ENCODE data around the gene DLX5. TPM values are rescaled to one million over a fixed set of nuclear protein-coding genes. Genes with fewer than 3 reads are reported as not detected.

DLX5 gene
- total RNA-seq, 1 experiment from 2014 or later, result not detected

DNA sequence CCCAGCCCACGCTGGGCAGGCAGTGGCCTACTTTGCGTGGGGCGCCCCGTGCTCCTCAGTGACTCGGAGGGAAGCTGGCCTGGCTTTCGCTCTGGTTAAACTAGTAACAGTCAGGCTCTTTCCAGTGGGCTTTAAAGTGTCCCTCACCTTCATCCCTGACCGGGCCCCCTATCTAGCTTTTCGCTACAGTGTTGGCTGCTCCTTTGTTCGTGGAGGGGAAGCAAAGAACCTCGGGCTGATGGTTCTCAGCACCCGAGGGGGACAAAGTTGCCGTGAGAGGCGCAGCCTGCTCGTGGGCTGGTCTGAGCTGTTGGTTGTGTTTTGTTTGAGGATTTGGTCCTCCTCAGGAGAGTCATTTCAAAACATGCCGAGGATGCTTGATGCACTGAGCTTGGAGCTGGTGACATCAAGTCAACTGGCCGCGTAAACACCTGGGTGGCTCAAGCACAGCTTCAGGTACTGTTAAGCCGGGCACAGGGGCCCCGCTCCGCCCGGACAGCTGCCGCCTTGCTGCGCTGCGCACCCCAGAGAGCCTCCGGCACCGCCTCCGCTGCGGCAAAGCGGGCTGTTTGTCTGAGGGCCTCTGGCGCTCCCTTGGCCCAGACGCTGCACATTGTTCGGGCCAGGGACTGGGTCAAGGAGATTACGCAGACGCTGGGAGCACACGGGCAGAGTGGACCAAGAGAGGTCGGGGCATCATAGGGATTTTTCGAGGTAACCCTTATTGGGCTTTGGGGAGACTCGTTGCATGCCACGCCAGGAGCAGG is 17.6 kb downstream of the DLX5 start:
- POLR2A ChIA-PET (ENCODE audit: unreplicated experiment), result no interaction called here
- Histone ChIP-seq H3F3A (ENCODE audit: insufficient read depth, low read depth) (no peaks in the 10 kb centered on the region), H3K27me3 (ENCODE audit: insufficient read depth, low read depth) (peaks cover 22% of the 10 kb centered on the region), H3K9me3 (ENCODE audit: insufficient read depth, low read depth) (no peaks in the 10 kb centered on the region), H3K79me2 (ENCODE audit: low read depth) (no peaks in the 10 kb centered on the region), H3K9me2 (ENCODE audit: insufficient read depth) (no peaks in the 10 kb centered on the region), H3K4me2 (no peak overlapping the region), H3K36me3 (ENCODE audit: low read depth) (no peaks in the 10 kb centered on the region), H3K4me1 (replicated peaks; ENCODE audit: insufficient read depth) (no peaks in the 10 kb centered on the region), H4K20me1 (ENCODE audit: insufficient read depth) (no peaks in the 10 kb centered on the region), H2AFZ (no peak overlapping the region), H3K4me3 (no peak overlapping the region), H3K27ac (no peak overlapping the region)
- CTCF ChIA-PET, result interaction anchor here (0.6 kb wide), 1 partner anchor 150 kb away, joined by 3 read pairs; no protein-coding TSS in a partner anchor
- TF ChIP-seq EZH2 (IDR thresholded peaks at IDR 0.05; ENCODE audit: low read depth), result no peak
- TF ChIP-seq, protein P1, sequence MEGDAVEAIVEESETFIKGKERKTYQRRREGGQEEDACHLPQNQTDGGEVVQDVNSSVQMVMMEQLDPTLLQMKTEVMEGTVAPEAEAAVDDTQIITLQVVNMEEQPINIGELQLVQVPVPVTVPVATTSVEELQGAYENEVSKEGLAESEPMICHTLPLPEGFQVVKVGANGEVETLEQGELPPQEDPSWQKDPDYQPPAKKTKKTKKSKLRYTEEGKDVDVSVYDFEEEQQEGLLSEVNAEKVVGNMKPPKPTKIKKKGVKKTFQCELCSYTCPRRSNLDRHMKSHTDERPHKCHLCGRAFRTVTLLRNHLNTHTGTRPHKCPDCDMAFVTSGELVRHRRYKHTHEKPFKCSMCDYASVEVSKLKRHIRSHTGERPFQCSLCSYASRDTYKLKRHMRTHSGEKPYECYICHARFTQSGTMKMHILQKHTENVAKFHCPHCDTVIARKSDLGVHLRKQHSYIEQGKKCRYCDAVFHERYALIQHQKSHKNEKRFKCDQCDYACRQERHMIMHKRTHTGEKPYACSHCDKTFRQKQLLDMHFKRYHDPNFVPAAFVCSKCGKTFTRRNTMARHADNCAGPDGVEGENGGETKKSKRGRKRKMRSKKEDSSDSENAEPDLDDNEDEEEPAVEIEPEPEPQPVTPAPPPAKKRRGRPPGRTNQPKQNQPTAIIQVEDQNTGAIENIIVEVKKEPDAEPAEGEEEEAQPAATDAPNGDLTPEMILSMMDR (conservative IDR thresholded peaks at IDR 0.05), result no peak
- no peak for DNase-seq
- BruUV-seq (replicated peaks), result no TSS peak
- intact Hi-C loops (cut with micrococcal nuclease; ENCODE audit: unreplicated experiment), result no loop called here

DNA sequence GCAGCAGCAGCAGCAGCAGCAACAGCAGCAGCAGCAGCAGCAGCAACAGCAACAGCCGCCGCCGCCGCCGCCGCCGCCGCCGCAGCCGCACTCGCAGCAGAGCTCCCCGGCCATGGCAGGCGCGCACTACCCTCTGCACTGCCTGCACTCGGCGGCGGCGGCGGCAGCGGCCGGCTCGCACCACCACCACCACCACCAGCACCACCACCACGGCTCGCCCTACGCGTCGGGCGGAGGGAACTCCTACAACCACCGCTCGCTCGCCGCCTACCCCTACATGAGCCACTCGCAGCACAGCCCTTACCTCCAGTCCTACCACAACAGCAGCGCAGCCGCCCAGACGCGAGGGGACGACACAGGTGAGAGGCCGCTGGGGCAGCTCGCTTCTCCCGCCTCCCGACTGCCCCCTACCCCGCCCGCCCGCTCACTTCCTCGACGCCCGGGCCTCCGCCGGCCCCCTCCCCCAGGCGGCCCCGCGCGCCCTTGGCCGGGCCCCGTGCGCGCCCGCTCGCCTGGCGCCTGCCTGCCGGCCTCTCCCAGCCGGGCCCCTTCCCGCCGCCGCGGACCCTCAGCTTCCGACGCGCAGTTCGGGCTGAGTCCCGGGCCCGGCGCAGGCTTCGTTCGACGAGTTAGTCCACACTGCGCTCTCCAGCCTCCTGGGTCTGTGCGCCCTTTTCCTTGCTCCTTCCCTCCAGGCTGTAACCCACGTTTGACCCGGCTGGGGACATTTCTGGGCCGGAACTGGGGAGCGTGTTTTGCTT is 18.4 kb downstream of the DLX5 start:
- POLR2A ChIA-PET (ENCODE audit: unreplicated experiment), result no interaction called here
- Histone ChIP-seq H3K4me2 (no peak overlapping the region), H2AFZ (no peak overlapping the region), H3K27ac (no peak overlapping the region), H3F3A (ENCODE audit: insufficient read depth, low read depth) (no peaks in the 10 kb centered on the region), H4K20me1 (ENCODE audit: insufficient read depth) (no peaks in the 10 kb centered on the region), H3K36me3 (ENCODE audit: low read depth) (no peaks in the 10 kb centered on the region), H3K9me3 (ENCODE audit: insufficient read depth, low read depth) (no peaks in the 10 kb centered on the region), H3K79me2 (ENCODE audit: low read depth) (no peaks in the 10 kb centered on the region), H3K9me2 (ENCODE audit: insufficient read depth) (no peaks in the 10 kb centered on the region), H3K4me1 (replicated peaks; ENCODE audit: insufficient read depth) (no peaks in the 10 kb centered on the region), H3K4me3 (no peak overlapping the region), H3K27me3 (ENCODE audit: insufficient read depth, low read depth) (peaks cover 14% of the 10 kb centered on the region; the same call in 1 of the 2 replicates)
- no peak for TF ChIP-seq EZH2 (IDR thresholded peaks at IDR 0.05; ENCODE audit: low read depth)
- CTCF ChIA-PET, result interaction anchor here (0.6 kb wide), 1 partner anchor 149 kb away, joined by 3 read pairs; no protein-coding TSS in a partner anchor
- DNase-seq, result no peak
- no TSS peak for BruUV-seq (replicated peaks)
- intact Hi-C loops (cut with micrococcal nuclease; ENCODE audit: unreplicated experiment), result no loop called here

DNA sequence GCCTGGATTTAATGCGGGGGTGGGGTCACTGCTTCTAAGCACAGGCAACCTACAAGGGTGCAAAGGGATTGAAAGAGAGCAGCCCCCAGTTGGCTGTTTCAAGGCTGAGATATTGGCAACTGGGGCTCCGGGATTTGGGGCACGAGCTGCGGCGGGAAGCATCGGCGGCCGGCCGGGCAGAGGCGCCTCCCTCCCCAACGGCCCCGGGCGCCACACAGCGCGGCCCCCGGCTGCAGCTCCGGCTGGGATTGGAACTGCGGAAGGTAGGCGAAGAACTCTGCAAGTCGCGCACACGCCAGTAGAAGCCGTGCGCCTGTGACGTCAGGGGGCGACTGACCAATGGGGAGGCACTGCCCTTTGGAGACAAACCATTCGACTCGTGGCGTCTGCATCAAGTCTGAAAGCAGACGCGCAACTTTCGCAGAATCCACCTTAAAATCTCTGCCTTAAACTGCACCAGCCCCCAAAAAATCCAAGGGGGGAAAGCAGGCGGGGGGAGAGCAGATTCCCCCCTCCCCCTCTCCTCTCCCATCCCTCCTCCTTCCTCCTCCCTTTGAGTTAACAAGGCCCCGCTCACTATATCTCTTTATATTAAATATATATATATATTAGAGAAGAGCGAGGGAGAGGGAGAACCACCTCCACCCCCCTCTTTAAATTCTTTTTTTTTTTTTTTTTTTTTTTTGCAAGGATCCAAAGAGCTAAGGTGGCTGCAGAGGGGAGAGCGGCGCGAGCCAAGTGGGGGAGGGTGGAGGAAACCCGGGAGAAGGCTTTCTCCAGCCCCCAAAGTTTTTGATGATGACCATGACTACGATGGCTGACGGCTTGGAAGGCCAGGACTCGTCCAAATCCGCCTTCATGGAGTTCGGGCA is 19.2 kb downstream of the DLX5 start, which contains the start of gene DLX6:
Gene DLX6, plus strand, starts transcription at position 371 of the 872 bp plus-strand sequence. Its CDS starts 425 bp downstream, at position 796.
- Histone ChIP-seq H3K79me2 (ENCODE audit: low read depth) (no peaks in the 10 kb centered on the region), H3K4me1 (replicated peaks; ENCODE audit: insufficient read depth) (no peaks in the 10 kb centered on the region), H4K20me1 (ENCODE audit: insufficient read depth) (no peaks in the 10 kb centered on the region), H3K9me3 (ENCODE audit: insufficient read depth, low read depth) (no peaks in the 10 kb centered on the region), H2AFZ (no peak within 1 kb of the TSS), H3K9me2 (ENCODE audit: insufficient read depth) (no peaks in the 10 kb centered on the region), H3K4me2 (no peak within 1 kb of the TSS), H3K27ac (no peak within 1 kb of the TSS), H3F3A (ENCODE audit: insufficient read depth, low read depth) (no peaks in the 10 kb centered on the region), H3K27me3 (ENCODE audit: insufficient read depth, low read depth) (peaks cover 6% of the 10 kb centered on the region; the same call in 1 of the 2 replicates), H3K4me3 (no peak within 1 kb of the TSS), H3K36me3 (ENCODE audit: low read depth) (no peaks in the 10 kb centered on the region)
- BruUV-seq (replicated peaks), result no TSS peak
- ChIA-PET POLR2A (ENCODE audit: unreplicated experiment) (no interaction called here), CTCF (no interaction called here)
- TF ChIP-seq, protein P1 (conservative IDR thresholded peaks at IDR 0.05), result no peak
- TF ChIP-seq EZH2 (IDR thresholded peaks at IDR 0.05; ENCODE audit: low read depth), result no peak
- DNase-seq, result no peak
- intact Hi-C loops (cut with micrococcal nuclease; ENCODE audit: unreplicated experiment), result no loop called here
